Measurements from ENCODE around the gene GANAB. TPM values are rescaled to one million over a fixed set of nuclear protein-coding genes. Genes with fewer than 3 reads are reported as not detected.
A peak's percentile ranks its signal among the peaks of the same experiment; 100 is the strongest.

GANAB gene
- total and polyA plus RNA-seq, 2 of the 13 experiments (the other 11 are each of a cell fraction or from before 2014, with no cell fraction given): 99.5 to 234 TPM

DNA sequence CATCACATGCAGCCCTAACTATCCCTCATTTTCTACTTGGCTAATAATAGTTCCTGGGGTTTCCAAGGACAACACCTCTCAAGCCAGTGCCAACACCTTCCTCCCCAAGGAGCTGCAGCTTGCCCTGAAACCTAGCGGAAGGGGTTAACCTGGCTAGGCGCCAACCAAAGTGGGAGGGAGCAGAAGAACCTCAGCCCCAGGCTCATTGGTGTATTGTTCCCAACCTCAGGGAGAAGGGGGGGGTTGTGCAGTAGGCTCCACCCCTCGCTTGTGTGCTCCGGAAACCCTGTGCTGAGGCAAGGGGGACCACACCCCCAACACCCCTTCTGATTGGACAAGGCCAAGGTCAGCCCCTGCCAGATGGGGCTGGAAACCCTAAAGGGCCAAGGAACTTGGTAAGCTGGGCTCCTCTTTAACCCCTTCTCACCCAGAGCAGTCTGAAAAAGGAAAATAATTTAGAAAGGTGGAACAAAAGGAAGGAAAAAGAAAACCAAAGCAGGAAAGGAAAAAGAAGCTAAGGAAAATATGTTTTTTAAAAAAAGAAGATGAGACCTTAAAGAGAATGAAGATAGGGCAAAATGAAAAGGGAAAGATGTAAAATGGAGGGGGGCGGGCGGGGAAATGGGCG is 47.2 kb downstream of the GANAB start (continued):
- TF ChIP-seq, protein P1, sequence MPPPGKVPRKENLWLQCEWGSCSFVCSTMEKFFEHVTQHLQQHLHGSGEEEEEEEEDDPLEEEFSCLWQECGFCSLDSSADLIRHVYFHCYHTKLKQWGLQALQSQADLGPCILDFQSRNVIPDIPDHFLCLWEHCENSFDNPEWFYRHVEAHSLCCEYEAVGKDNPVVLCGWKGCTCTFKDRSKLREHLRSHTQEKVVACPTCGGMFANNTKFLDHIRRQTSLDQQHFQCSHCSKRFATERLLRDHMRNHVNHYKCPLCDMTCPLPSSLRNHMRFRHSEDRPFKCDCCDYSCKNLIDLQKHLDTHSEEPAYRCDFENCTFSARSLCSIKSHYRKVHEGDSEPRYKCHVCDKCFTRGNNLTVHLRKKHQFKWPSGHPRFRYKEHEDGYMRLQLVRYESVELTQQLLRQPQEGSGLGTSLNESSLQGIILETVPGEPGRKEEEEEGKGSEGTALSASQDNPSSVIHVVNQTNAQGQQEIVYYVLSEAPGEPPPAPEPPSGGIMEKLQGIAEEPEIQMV (CRISPR knock-in tag; IDR thresholded peaks at IDR 0.05; ENCODE audit: low read depth): no peak
- TF ChIP-seq YEATS2 (CRISPR knock-in tag; IDR thresholded peaks at IDR 0.05; ENCODE audit: borderline replicate concordance) (peak; percentile 94; the same call in 1 of the 2 replicates), ZNF672 (CRISPR knock-in tag; IDR thresholded peaks at IDR 0.05) (no peak), TBX2 (CRISPR knock-in tag; IDR thresholded peaks at IDR 0.05; ENCODE audit: borderline replicate concordance) (peak; percentile 19; the same call in 1 of the 2 replicates), ZNF614 (CRISPR knock-in tag; IDR thresholded peaks at IDR 0.05; ENCODE audit: borderline replicate concordance) (no peak), PPARG (CRISPR knock-in tag; conservative IDR thresholded peaks at IDR 0.05) (peak; percentile 33; the same call in 1 of the 2 replicates), ZFAT (CRISPR knock-in tag; conservative IDR thresholded peaks at IDR 0.05) (no peak), ZNF34 (CRISPR knock-in tag; IDR thresholded peaks at IDR 0.05; ENCODE audit: borderline replicate concordance) (no peak), CREM (IDR thresholded peaks at IDR 0.05) (peak; percentile 46; the same call in 1 of the 2 replicates), CREM (CRISPR knock-in tag; IDR thresholded peaks at IDR 0.05) (no peak), KLF9 (CRISPR knock-in tag; IDR thresholded peaks at IDR 0.05; ENCODE audit: low read depth) (no peak), SIN3A (IDR thresholded peaks at IDR 0.05; ENCODE audit: borderline replicate concordance, low read depth, low read length) (no peak), ZNF124 (CRISPR knock-in tag; IDR thresholded peaks at IDR 0.05) (no peak)
- TF ChIP-seq, protein P2, sequence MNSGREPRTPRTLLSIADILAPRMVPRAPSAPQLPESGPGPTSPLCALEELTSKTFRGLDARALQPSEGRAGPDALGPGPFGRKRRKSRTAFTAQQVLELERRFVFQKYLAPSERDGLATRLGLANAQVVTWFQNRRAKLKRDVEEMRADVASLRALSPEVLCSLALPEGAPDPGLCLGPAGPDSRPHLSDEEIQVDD (CRISPR knock-in tag; IDR thresholded peaks at IDR 0.05; ENCODE audit: borderline replicate concordance): no peak
